GM19043 (cell line): Measurements from ENCODE around the gene CEMP1.
"Not testable (repeated sequence)": the region's sequence is repeated elsewhere in the genome, so short reads cannot be mapped to it uniquely, and the experiment has no call there.

Experiments used
- ATAC-seq: cut with Tn5 transposase; IDR thresholded peaks from one replicate; pipeline ENCODE4 v1.9.1; 2021; ENCODE audit warnings: low read depth; ENCODE audit not compliant: unreplicated experiment

The CEMP1 gene

GRCh38 chr16:2531371-2531695 is at the start of gene CEMP1:
Gene CEMP1, minus strand, starts transcription at chr16:2531408. Its CDS starts 335 bp downstream, at chr16:2531073.
- no peak for ATAC-seq

GRCh38 chr16:2580818-2581217 is 49.6 kb upstream of the CEMP1 start:
- not testable (repeated sequence) for ATAC-seq

GRCh38 chr16:2580143-2580542 is 48.9 kb upstream of the CEMP1 start:
- ATAC-seq = not testable (repeated sequence)

GRCh38 chr16:2578905-2579304 is 47.7 kb upstream of the CEMP1 start:
- ATAC-seq = not testable (repeated sequence)

GRCh38 chr16:2577044-2577443 is 45.8 kb upstream of the CEMP1 start:
- ATAC-seq = not testable (repeated sequence)

GRCh38 chr16:2575839-2576238 is 44.6 kb upstream of the CEMP1 start:
- ATAC-seq = not testable (repeated sequence)

- not testable (repeated sequence) for ATAC-seq
These were observed 41.5 kb upstream of the CEMP1 start for GRCh38 chr16:2572704-2573103.

- not testable (repeated sequence) for ATAC-seq
These were observed 37.4 kb upstream of the CEMP1 start for GRCh38 chr16:2568573-2568972.

GRCh38 chr16:2567506-2567905 is 36.3 kb upstream of the CEMP1 start:
- not testable (repeated sequence) for ATAC-seq

GRCh38 chr16:2560798-2561133 is 29.6 kb upstream of the CEMP1 start:
- ATAC-seq = not testable (repeated sequence)

GRCh38 chr16:2560131-2560797 is 29.1 kb upstream of the CEMP1 start:
- not testable (repeated sequence) for ATAC-seq

GRCh38 chr16:2557150-2557549 is 25.9 kb upstream of the CEMP1 start:
- ATAC-seq = not testable (repeated sequence)

- ATAC-seq = not testable (repeated sequence)
These were observed 23.7 kb upstream of the CEMP1 start for GRCh38 chr16:2554709-2555425.

GRCh38 chr16:2551420-2551889 is 20.2 kb upstream of the CEMP1 start:
- ATAC-seq = not testable (repeated sequence)

GRCh38 chr16:2550283-2550878 is 19.2 kb upstream of the CEMP1 start:
- not testable (repeated sequence) for ATAC-seq

GRCh38 chr16:2543771-2544170 is 12.6 kb upstream of the CEMP1 start:
- not testable (repeated sequence) for ATAC-seq

- not testable (repeated sequence) for ATAC-seq
These were observed 10.2 kb upstream of the CEMP1 start for GRCh38 chr16:2541409-2541808.

- ATAC-seq = not testable (repeated sequence)
These were observed 9.7 kb upstream of the CEMP1 start for GRCh38 chr16:2540912-2541311.

- not testable (repeated sequence) for ATAC-seq
These were observed 8.7 kb upstream of the CEMP1 start for GRCh38 chr16:2539845-2540458.

GRCh38 chr16:2539192-2539844 is 8.1 kb upstream of the CEMP1 start:
- not testable (repeated sequence) for ATAC-seq
